Measurements from ENCODE around the gene ANKRD1.

The ANKRD1 gene

DNA sequence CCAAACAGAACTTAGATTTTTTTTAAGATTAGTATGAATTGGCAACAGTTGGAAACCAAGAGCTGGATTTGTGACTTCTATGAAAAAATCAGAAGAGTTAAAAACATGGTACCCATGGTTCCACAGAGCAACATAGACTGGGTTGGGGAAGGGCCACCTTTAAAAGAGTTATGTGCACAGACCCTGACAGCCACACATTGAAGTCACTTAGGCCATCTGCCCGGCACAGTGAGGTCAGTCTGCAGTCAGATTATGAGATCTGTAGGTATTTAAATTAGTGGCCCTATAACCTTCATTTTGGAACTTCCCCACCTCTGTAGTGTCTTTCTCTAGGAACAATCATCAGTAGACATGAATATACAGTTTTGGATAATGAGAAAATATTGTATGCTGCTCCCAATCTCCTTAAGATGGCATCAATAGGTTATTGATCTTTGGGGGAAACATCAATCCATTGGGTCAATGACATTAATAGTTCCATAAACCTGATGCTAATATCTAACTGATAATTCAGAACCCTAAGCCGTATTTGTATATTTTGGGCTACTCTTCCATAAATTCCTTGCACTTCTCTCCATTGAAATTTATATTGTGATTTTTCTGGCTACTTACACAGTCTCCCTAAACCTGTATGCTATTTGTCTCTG is 7.0 kb downstream of the ANKRD1 start:
- Histone ChIP-seq H3K4me3 (ENCODE audit: severe bottlenecking) (no peak overlapping the region), H3K36me3 (ENCODE audit: low read depth) (no peaks in the 10 kb centered on the region), H3K9me3 (ENCODE audit: severe bottlenecking) (no peaks in the 10 kb centered on the region), H3K4me1 (ENCODE audit: insufficient read depth, poor library complexity, severe bottlenecking) (peaks cover 6% of the 10 kb centered on the region), H3K27me3 (ENCODE audit: insufficient read depth, poor library complexity, severe bottlenecking) (no peaks in the 10 kb centered on the region), H3K27ac (ENCODE audit: poor library complexity, severe bottlenecking) (no peak overlapping the region)
- TF ChIP-seq CTCF (IDR thresholded peaks at IDR 0.05; ENCODE audit: poor library complexity, severe bottlenecking) = no peak
- no peak for ATAC-seq (ENCODE audit: low read depth)
- DNase-seq (ENCODE audit: low spot score) = no peak

DNA sequence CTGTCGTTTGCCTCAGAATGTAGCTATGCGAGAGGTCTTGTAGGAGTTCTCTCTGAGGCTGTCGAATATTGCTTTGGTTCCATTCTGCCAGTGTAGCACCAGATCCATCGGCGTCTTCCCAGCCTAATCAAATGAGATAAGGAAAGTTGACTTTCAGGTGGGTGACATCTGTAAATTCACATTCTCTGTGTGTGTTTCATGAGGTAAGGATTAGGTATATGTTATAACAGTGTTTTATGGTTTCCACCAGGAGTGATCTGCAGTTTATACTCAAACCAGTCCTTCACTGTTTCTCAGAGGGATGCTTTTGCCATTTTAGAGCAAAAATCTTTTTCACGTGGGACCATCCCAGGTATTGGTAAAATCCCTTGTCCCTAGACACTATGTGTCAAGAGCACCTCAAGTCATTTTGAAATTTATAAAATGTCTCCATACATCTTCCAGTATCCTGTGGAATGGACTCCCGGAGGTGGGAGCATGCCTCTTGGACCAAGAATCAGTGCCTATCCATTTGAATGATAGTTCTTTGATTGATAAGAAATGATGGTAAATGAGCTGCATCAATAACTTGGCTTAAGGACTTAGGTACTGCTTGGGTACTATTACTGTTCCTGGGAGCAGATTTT is 7.9 kb downstream of the ANKRD1 start:
- H3K9me3 ChIP-seq (ENCODE audit: severe bottlenecking) = no peaks in the 10 kb centered on the region
- peaks cover 6% of the 10 kb centered on the region for H3K4me1 ChIP-seq (ENCODE audit: insufficient read depth, poor library complexity, severe bottlenecking)
- DNase-seq (ENCODE audit: low spot score) (no peak), ATAC-seq (ENCODE audit: low read depth) (no peak)
- TF ChIP-seq CTCF (IDR thresholded peaks at IDR 0.05; ENCODE audit: poor library complexity, severe bottlenecking) = no peak
- no peak overlapping the region for H3K4me3 ChIP-seq (ENCODE audit: severe bottlenecking)
- H3K36me3 ChIP-seq (ENCODE audit: low read depth) = no peaks in the 10 kb centered on the region
- no peak overlapping the region for H3K27ac ChIP-seq (ENCODE audit: poor library complexity, severe bottlenecking)
- H3K27me3 ChIP-seq (ENCODE audit: insufficient read depth, poor library complexity, severe bottlenecking) = no peaks in the 10 kb centered on the region

DNA sequence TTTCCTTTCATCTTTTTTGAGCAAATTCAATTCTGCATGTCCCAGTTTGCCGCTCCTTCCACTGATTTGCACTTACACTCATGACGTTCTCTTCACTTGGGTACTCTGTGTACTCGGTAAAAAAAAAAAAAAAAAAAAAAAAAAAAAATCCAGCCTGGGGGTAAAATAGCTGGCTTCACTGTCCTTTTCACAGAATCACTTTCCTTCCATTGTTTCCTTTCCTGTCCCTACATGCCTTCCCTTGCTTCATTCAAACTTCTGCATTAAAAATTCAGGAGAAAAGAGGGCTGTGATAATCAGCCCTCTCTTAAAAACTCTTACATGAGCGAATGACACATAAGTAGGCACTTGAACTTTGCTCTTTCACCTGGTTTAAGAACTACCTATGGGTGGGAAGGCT is 8.7 kb downstream of the ANKRD1 start:
- H3K27me3 ChIP-seq (ENCODE audit: insufficient read depth, poor library complexity, severe bottlenecking) = no peaks in the 10 kb centered on the region
- DNase-seq (ENCODE audit: low spot score) (no peak), ATAC-seq (ENCODE audit: low read depth) (0 out of 3 replicates have a peak, but pooled peaks have one; percentile 25)
- no peaks in the 10 kb centered on the region for H3K36me3 ChIP-seq (ENCODE audit: low read depth)
- H3K4me3 ChIP-seq (ENCODE audit: severe bottlenecking) = no peak overlapping the region
- H3K27ac ChIP-seq (ENCODE audit: poor library complexity, severe bottlenecking) = no peak overlapping the region
- no peaks in the 10 kb centered on the region for H3K9me3 ChIP-seq (ENCODE audit: severe bottlenecking)
- no peak for TF ChIP-seq CTCF (IDR thresholded peaks at IDR 0.05; ENCODE audit: poor library complexity, severe bottlenecking)
- H3K4me1 ChIP-seq (ENCODE audit: insufficient read depth, poor library complexity, severe bottlenecking) = peaks cover 6% of the 10 kb centered on the region

- Histone ChIP-seq H3K36me3 (ENCODE audit: low read depth) (no peaks in the 10 kb centered on the region), H3K9me3 (ENCODE audit: severe bottlenecking) (no peaks in the 10 kb centered on the region), H3K27me3 (ENCODE audit: insufficient read depth, poor library complexity, severe bottlenecking) (no peaks in the 10 kb centered on the region), H3K27ac (ENCODE audit: poor library complexity, severe bottlenecking) (no peak overlapping the region), H3K4me3 (ENCODE audit: severe bottlenecking) (no peak overlapping the region), H3K4me1 (ENCODE audit: insufficient read depth, poor library complexity, severe bottlenecking) (peaks cover 6% of the 10 kb centered on the region)
- DNase-seq (ENCODE audit: low spot score) = no peak
- peak; percentile 87 for TF ChIP-seq CTCF (IDR thresholded peaks at IDR 0.05; ENCODE audit: poor library complexity, severe bottlenecking)
- ATAC-seq (ENCODE audit: low read depth) = peak; percentile 66
These were observed 9.5 kb downstream of the ANKRD1 start for GRCh38 chr10:90911133-90912051.
